ENCODE data around the gene LEFTY1. TPM values are rescaled to one million over a fixed set of nuclear protein-coding genes. Genes with fewer than 3 reads are reported as not detected.

Gene LEFTY1
- total and polyA plus RNA-seq, 2 experiments from 2014 or later: 3.9 to 5.8 TPM

DNA sequence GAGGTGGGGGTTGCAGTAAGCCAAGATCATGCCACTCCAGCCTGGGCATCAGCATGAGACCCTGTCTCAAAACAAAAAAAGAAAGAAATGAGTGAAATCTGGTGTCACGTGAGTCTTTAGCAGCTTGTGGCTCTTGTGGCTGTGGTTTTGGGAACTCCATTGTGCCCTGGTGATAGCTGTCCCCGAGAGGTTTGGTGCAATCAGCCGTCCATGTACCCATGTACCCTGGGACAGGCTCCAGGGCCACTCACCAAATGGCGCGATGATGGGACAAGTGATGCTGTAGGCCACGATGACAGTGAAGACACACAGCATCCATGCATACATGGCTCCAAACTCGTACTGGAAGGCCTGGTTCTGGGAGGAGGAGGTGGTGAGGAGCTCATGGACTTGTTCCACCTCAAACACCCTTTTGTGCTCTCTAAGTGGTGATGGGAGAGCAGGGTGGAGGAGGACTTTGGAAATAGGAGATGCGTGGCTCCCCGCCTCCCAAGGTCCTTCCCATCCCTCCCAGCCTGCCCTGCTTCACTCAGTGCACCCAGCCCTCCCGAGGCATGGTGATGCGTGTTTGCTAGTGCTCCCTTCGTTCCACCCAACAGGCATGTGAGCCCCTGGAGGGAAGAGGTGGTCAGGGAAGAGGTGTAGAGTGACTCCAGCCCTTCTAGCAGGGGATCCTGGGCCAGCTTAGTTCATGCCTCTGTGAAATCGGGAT lies 36.4 kb downstream of the LEFTY1 start:
- Histone ChIP-seq H3K4me1 (ENCODE audit: insufficient read depth) (no peaks in the 10 kb centered on the region), H3K4me2 (no peak overlapping the region), H2AFZ (no peak overlapping the region), H3K79me2 (no peaks in the 10 kb centered on the region), H3K9me2 (replicated peaks; ENCODE audit: insufficient read depth) (no peaks in the 10 kb centered on the region), H3K9me3 (ENCODE audit: low read depth) (no peaks in the 10 kb centered on the region), H3K4me3 (no peak overlapping the region), H3K36me3 (replicated peaks; ENCODE audit: insufficient read depth, low read depth) (no peaks in the 10 kb centered on the region), H3K27me3 (no peaks in the 10 kb centered on the region), H3K27ac (no peak overlapping the region), H4K20me1 (ENCODE audit: insufficient read depth, poor library complexity, severe bottlenecking) (no peaks in the 10 kb centered on the region)
- WGBS (ENCODE audit: low lambda C conversion rate, missing lambda C conversion rate): 97% methylated on average over 13 of the region's 13 CpGs
- no peak for TF ChIP-seq EZH2 (IDR thresholded peaks at IDR 0.05; ENCODE audit: borderline replicate concordance)
- TF ChIP-seq EZH2phosphoT487 (IDR thresholded peaks at IDR 0.05; ENCODE audit: low read depth, severe bottlenecking, unreplicated experiment): no peak
- no peak for TF ChIP-seq CTCF (IDR thresholded peaks at IDR 0.05; ENCODE audit: poor library complexity)
- no peak for DNase-seq (ENCODE audit: low spot score)

DNA sequence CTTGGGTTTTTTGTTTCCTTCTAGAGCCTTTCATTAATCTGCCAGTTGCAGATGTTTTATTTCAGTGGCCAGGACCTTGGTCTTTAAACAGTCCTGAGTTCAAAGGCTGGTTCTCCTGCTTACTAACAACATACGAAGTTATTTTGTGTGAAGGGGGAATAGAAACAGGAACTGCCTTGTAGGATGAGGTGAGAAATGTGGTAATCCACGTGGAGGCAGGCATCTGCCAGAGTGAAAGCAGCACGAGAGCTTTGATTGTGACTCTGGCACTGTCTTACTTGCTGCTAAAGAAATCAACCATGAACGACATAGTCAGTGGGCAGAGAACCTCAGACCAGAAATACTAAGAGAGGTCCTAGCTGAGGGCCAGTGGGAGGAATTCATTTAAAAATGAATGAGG lies 37.1 kb downstream of the LEFTY1 start:
- H3K9me3 ChIP-seq (ENCODE audit: low read depth): no peaks in the 10 kb centered on the region
- H3K79me2 ChIP-seq: no peaks in the 10 kb centered on the region
- H3K36me3 ChIP-seq (replicated peaks; ENCODE audit: insufficient read depth, low read depth): no peaks in the 10 kb centered on the region
- 70% methylated on average over 4 of the region's 4 CpGs for WGBS (ENCODE audit: low lambda C conversion rate, missing lambda C conversion rate)
- no peak overlapping the region for H3K4me2 ChIP-seq
- no peak overlapping the region for H3K27ac ChIP-seq
- H3K4me3 ChIP-seq: no peak overlapping the region
- no peak for TF ChIP-seq EZH2 (IDR thresholded peaks at IDR 0.05; ENCODE audit: borderline replicate concordance)
- no peak for TF ChIP-seq CTCF (IDR thresholded peaks at IDR 0.05; ENCODE audit: poor library complexity)
- no peak for TF ChIP-seq EZH2phosphoT487 (IDR thresholded peaks at IDR 0.05; ENCODE audit: low read depth, severe bottlenecking, unreplicated experiment)
- no peaks in the 10 kb centered on the region for H4K20me1 ChIP-seq (ENCODE audit: insufficient read depth, poor library complexity, severe bottlenecking)
- no peak for DNase-seq (ENCODE audit: low spot score)
- H3K27me3 ChIP-seq: no peaks in the 10 kb centered on the region
- H2AFZ ChIP-seq: no peak overlapping the region
- H3K9me2 ChIP-seq (replicated peaks; ENCODE audit: insufficient read depth): no peaks in the 10 kb centered on the region
- no peaks in the 10 kb centered on the region for H3K4me1 ChIP-seq (ENCODE audit: insufficient read depth)

DNA sequence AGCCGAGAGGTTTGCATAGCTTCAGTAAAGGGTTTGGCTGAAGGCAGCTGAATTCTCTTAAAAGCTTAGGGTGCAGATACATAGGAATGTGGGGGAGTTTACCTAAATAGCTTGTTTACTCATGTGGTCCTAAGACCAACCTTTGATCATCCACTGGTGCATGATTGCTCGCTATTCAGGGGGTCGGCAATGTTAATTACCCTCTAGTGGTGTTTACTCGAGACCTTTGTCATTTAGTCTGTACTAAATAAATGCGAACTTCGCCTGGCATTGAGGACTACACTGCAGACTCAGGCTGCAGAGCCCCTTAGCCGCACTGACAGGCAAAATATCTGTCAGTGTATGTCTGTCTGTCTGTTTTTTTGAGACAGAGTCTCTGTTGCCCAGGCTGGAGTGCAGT lies 38.6 kb downstream of the LEFTY1 start:
- TF ChIP-seq CTCF (IDR thresholded peaks at IDR 0.05; ENCODE audit: poor library complexity) (no peak), EZH2phosphoT487 (IDR thresholded peaks at IDR 0.05; ENCODE audit: low read depth, severe bottlenecking, unreplicated experiment) (no peak), EZH2 (IDR thresholded peaks at IDR 0.05; ENCODE audit: borderline replicate concordance) (no peak)
- Histone ChIP-seq H3K9me3 (ENCODE audit: low read depth) (no peaks in the 10 kb centered on the region), H3K36me3 (replicated peaks; ENCODE audit: insufficient read depth, low read depth) (no peaks in the 10 kb centered on the region), H3K4me1 (ENCODE audit: insufficient read depth) (peaks cover 3% of the 10 kb centered on the region), H3K9me2 (replicated peaks; ENCODE audit: insufficient read depth) (no peaks in the 10 kb centered on the region), H2AFZ (no peak overlapping the region), H4K20me1 (ENCODE audit: insufficient read depth, poor library complexity, severe bottlenecking) (no peaks in the 10 kb centered on the region), H3K4me3 (no peak overlapping the region), H3K27ac (no peak overlapping the region), H3K79me2 (no peaks in the 10 kb centered on the region), H3K27me3 (no peaks in the 10 kb centered on the region), H3K4me2 (no peak overlapping the region)
- 98% methylated on average over 7 of the region's 7 CpGs for WGBS (ENCODE audit: low lambda C conversion rate, missing lambda C conversion rate)
- no peak for DNase-seq (ENCODE audit: low spot score)

All from hepatocyte (in vitro differentiated cells).